ENCODE results near the gene CFHR2.

- TF ChIP-seq SIN3A (IDR thresholded peaks at IDR 0.05; ENCODE audit: borderline replicate concordance, insufficient read depth, low read length) = no peak
- TF ChIP-seq POLR2AphosphoS5 (IDR thresholded peaks at IDR 0.05; ENCODE audit: low read depth, low read length) = no peak
- TF ChIP-seq TAF1 (IDR thresholded peaks at IDR 0.05; ENCODE audit: borderline replicate concordance, insufficient read depth, low read length) = no peak
- TF ChIP-seq REST (IDR thresholded peaks at IDR 0.05; ENCODE audit: insufficient read depth in 1 of 2, low read depth in 2 of 2, low read length in 2 of 2) = no peak
- TF ChIP-seq FOXP2 (optimal IDR thresholded peaks at IDR 0.05; ENCODE audit: borderline replicate concordance, extremely low read depth, extremely low read length, insufficient read depth) = no peak
Observed at GRCh38 chr1:196980859-196981258, 37.3 kb downstream of the CFHR2 start.

All from PFSK-1 (cell line).